HepG2 (cell line): ENCODE results near the gene CPE. TPM values are rescaled to one million over a fixed set of nuclear protein-coding genes. Genes with fewer than 3 reads are reported as not detected.

ENCODE experiments used
- ATF7 ChIP-seq, 2 experiments: fragments of 450-650 bp in 1 of 2; sonication (generic) in 1 of 2; formaldehyde crosslinking in 1 of 2; IDR thresholded peaks; 2 replicates each; pipeline versions ENCODE4 v1.4.0 to v1.6.1; 2016 to 2020; ENCODE audit warnings: antibody characterized with exemption in 1 of 2, mild to moderate bottlenecking in 1 of 2, missing genetic modification reagents in 1 of 2
- CCDC6 ChIP-seq: sonication (generic); formaldehyde crosslinking; IDR thresholded peaks from 2 replicates; pipeline ENCODE4 v1.8.1; 2022; ENCODE audit warnings: mild to moderate bottlenecking, missing genetic modification reagents, moderate library complexity
- HNF4G ChIP-seq, 2 experiments: sonication (generic) in 1 of 2; formaldehyde crosslinking in 1 of 2; IDR thresholded peaks; 2 replicates each; pipeline versions ENCODE4 v1.4.0 to v1.6.1; 2011 to 2020; ENCODE audit warnings: borderline replicate concordance in 2 of 2, low read depth in 2 of 2, mild to moderate bottlenecking in 2 of 2, low read length in 1 of 2, missing genetic modification reagents in 1 of 2, moderate library complexity in 1 of 2
- MEF2D ChIP-seq: sonication (generic); formaldehyde crosslinking; IDR thresholded peaks from 2 replicates; pipeline ENCODE4 v1.5.1; 2020; ENCODE audit warnings: mild to moderate bottlenecking, missing genetic modification reagents
- MIXL1 ChIP-seq: IDR thresholded peaks from 2 replicates; pipeline ENCODE4 v1.6.1; 2016
- MXD1 ChIP-seq: sonication (generic); formaldehyde crosslinking; IDR thresholded peaks from 2 replicates; pipeline ENCODE4 v1.4.0; 2020; ENCODE audit warnings: mild to moderate bottlenecking, missing genetic modification reagents
- NR2F6 ChIP-seq, 2 experiments: IDR thresholded peaks; 2 replicates each; pipeline ENCODE4 v1.6.1; 2016; ENCODE audit warnings: antibody characterized with exemption in 1 of 2, mild to moderate bottlenecking in 1 of 2
- RARA ChIP-seq: IDR thresholded peaks from 2 replicates; pipeline ENCODE4 v1.6.1; 2016; ENCODE audit warnings: missing genetic modification reagents, missing compliant biosample characterization
- SIX1 ChIP-seq: sonication (generic); formaldehyde crosslinking; IDR thresholded peaks from 2 replicates; pipeline ENCODE4 v1.4.0; 2020; ENCODE audit warnings: missing genetic modification reagents, borderline replicate concordance
- ZBTB20 ChIP-seq: sonication (generic); formaldehyde crosslinking; IDR thresholded peaks from 2 replicates; pipeline ENCODE4 v1.8.1; 2023; ENCODE audit warnings: missing genetic modification reagents, low read depth, mild to moderate bottlenecking, borderline replicate concordance
- ZBTB7B ChIP-seq: sonication (generic); formaldehyde crosslinking; IDR thresholded peaks from 2 replicates; pipeline ENCODE4 v1.4.0; 2020; ENCODE audit warnings: missing genetic modification reagents
- ZNF33A ChIP-seq: sonication (generic); formaldehyde crosslinking; IDR thresholded peaks from 2 replicates; pipeline ENCODE4 v1.5.1; 2020; ENCODE audit warnings: missing genetic modification reagents, mild to moderate bottlenecking, moderate library complexity, borderline replicate concordance
- ZNF646 ChIP-seq: sonication (generic); formaldehyde crosslinking; IDR thresholded peaks from 2 replicates; pipeline ENCODE4 v1.9.0; 2021; ENCODE audit warnings: mild to moderate bottlenecking, missing genetic modification reagents
- polyA plus RNA-seq, 8 experiments: library from polyadenylated mRNA; depleted of rRNA in 3 of 8; stranded (reverse) in 7 of 8; unstranded in 1 of 8; fragments of >200 nt; fragmentation: Illumina TruSeq in 4 of 8; extraction: Trizol in 4 of 8; gene quantifications; 2 replicates each; pipeline versions ENCODE4 v1.2.1 to v1.2.3, GENCODE V29; 2011 to 2016; ENCODE audit warnings: low read depth in 4 of 8, missing spikeins in 1 of 8, mixed read lengths in 1 of 8; ENCODE audit not compliant: insufficient read depth in 1 of 8
- total RNA-seq, 5 experiments: library from RNA; depleted of rRNA; stranded (reverse); fragments of >200 nt; fragmentation: Illumina TruSeq; extraction: Trizol; gene quantifications; 2 replicates each; pipeline ENCODE4 v1.2.3, GENCODE V29; 2016; ENCODE audit warnings: low read depth in 1 of 5
- TF ChIP-seq, protein P1 (sequence below): IDR thresholded peaks from 2 replicates; pipeline ENCODE4 v1.6.1; 2016; ENCODE audit warnings: low read depth, missing genetic modification reagents, missing compliant biosample characterization
- TF ChIP-seq, protein P2 (sequence below): sonication (generic); formaldehyde crosslinking; IDR thresholded peaks from 2 replicates; pipeline ENCODE4 v1.4.0; 2020; ENCODE audit warnings: mild to moderate bottlenecking, low read depth, missing genetic modification reagents

CPE gene
- total and polyA plus RNA-seq, 2 of the 13 experiments (the other 11 are each of a cell fraction or from before 2014, with no cell fraction given), result 268 to 852 TPM

DNA sequence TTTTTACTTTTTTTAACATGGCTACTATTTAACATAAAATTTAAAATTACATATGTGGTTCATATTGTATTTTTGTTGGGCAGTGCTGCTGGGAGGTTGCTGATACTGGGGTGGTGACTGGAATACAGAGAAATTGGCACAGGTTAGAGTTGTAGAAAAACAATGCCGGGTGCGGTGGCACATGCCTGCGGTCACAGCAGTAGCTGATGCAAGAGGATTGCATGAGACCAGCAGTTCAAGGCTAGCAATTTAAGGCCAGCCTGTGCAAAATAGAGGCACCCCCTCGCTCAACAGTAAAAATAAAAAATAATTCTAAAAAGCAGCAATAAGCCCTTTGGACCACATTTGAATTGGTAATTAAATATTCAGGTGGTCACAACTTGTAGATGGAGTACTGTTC is 11.8 kb upstream of the CPE start (continued):
- TF ChIP-seq ZNF646 (CRISPR knock-in tag), result no peak
- no peak for TF ChIP-seq ATF7 (IDR thresholded peaks at IDR 0.05)
- peak; percentile 45; the same call in 1 of the 2 replicates for TF ChIP-seq ATF7 (CRISPR knock-in tag; IDR thresholded peaks at IDR 0.05)
- TF ChIP-seq CCDC6 (CRISPR knock-in tag), result no peak
- TF ChIP-seq, protein P1, sequence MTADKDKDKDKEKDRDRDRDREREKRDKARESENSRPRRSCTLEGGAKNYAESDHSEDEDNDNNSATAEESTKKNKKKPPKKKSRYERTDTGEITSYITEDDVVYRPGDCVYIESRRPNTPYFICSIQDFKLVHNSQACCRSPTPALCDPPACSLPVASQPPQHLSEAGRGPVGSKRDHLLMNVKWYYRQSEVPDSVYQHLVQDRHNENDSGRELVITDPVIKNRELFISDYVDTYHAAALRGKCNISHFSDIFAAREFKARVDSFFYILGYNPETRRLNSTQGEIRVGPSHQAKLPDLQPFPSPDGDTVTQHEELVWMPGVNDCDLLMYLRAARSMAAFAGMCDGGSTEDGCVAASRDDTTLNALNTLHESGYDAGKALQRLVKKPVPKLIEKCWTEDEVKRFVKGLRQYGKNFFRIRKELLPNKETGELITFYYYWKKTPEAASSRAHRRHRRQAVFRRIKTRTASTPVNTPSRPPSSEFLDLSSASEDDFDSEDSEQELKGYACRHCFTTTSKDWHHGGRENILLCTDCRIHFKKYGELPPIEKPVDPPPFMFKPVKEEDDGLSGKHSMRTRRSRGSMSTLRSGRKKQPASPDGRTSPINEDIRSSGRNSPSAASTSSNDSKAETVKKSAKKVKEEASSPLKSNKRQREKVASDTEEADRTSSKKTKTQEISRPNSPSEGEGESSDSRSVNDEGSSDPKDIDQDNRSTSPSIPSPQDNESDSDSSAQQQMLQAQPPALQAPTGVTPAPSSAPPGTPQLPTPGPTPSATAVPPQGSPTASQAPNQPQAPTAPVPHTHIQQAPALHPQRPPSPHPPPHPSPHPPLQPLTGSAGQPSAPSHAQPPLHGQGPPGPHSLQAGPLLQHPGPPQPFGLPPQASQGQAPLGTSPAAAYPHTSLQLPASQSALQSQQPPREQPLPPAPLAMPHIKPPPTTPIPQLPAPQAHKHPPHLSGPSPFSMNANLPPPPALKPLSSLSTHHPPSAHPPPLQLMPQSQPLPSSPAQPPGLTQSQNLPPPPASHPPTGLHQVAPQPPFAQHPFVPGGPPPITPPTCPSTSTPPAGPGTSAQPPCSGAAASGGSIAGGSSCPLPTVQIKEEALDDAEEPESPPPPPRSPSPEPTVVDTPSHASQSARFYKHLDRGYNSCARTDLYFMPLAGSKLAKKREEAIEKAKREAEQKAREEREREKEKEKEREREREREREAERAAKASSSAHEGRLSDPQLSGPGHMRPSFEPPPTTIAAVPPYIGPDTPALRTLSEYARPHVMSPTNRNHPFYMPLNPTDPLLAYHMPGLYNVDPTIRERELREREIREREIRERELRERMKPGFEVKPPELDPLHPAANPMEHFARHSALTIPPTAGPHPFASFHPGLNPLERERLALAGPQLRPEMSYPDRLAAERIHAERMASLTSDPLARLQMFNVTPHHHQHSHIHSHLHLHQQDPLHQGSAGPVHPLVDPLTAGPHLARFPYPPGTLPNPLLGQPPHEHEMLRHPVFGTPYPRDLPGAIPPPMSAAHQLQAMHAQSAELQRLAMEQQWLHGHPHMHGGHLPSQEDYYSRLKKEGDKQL (CRISPR knock-in tag), result 0 out of 2 replicates have a peak, but pooled peaks have one; percentile 21
- TF ChIP-seq MIXL1 (CRISPR knock-in tag), result peak; percentile 42; the same call in 1 of the 2 replicates
- peak; percentile 88 for TF ChIP-seq RARA
- TF ChIP-seq NR2F6 (IDR thresholded peaks at IDR 0.05), result peak; percentile 83
- TF ChIP-seq NR2F6 (CRISPR knock-in tag; IDR thresholded peaks at IDR 0.05), result peak; percentile 92
- peak; percentile 32; the same call in 1 of the 2 replicates for TF ChIP-seq ZBTB7B
- TF ChIP-seq HNF4G (IDR thresholded peaks at IDR 0.05; ENCODE audit: borderline replicate concordance, low read depth, low read length), result peak; percentile 42; the same call in 1 of the 2 replicates
- TF ChIP-seq HNF4G (CRISPR knock-in tag; IDR thresholded peaks at IDR 0.05; ENCODE audit: borderline replicate concordance, low read depth), result no peak
- TF ChIP-seq MEF2D (CRISPR knock-in tag), result no peak
- no peak for TF ChIP-seq SIX1
- TF ChIP-seq, protein P2, sequence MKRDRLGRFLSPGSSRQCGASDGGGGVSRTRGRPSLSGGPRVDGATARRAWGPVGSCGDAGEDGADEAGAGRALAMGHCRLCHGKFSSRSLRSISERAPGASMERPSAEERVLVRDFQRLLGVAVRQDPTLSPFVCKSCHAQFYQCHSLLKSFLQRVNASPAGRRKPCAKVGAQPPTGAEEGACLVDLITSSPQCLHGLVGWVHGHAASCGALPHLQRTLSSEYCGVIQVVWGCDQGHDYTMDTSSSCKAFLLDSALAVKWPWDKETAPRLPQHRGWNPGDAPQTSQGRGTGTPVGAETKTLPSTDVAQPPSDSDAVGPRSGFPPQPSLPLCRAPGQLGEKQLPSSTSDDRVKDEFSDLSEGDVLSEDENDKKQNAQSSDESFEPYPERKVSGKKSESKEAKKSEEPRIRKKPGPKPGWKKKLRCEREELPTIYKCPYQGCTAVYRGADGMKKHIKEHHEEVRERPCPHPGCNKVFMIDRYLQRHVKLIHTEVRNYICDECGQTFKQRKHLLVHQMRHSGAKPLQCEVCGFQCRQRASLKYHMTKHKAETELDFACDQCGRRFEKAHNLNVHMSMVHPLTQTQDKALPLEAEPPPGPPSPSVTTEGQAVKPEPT (CRISPR knock-in tag), result peak; percentile 86
- TF ChIP-seq ZBTB20 (CRISPR knock-in tag), result no peak
- TF ChIP-seq ZNF33A (CRISPR knock-in tag), result no peak
- TF ChIP-seq MXD1 (CRISPR knock-in tag), result no peak
